Measurements from ENCODE around the gene MRLN. TPM values are rescaled to one million over a fixed set of nuclear protein-coding genes. Genes with fewer than 3 reads are reported as not detected.
A peak's percentile ranks its signal among the peaks of the same experiment; 100 is the strongest.
"Not testable (repeated sequence)": the region's sequence is repeated elsewhere in the genome, so short reads cannot be mapped to it uniquely, and the experiment has no call there.

MRLN gene
- total RNA-seq, 1 donor from 2014 or later, result not detected

DNA sequence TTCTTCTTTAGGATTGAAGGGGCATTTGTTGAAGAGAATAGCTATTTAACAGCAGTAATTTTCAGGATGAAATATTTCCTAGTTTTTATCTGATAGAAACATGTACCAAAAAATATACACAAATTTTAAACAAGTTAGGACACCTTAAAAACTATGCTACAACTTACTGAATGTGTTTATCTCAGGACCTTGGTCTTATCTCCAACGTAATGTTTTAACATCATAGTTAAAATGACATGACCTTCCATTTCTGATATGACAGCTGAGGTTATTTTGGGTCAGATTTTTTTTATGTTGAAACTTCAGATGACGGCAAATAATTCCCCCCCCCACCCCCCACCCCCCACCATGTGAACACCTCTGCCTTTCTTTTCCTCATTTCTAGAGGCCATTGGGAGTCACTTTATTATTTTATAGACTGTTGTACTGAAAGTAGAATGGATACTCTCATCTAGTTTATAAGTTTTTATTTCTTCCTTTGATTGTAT, 8.0 kb downstream of the MRLN start:
- no peak for DNase-seq (ENCODE audit: low read depth)

DNA sequence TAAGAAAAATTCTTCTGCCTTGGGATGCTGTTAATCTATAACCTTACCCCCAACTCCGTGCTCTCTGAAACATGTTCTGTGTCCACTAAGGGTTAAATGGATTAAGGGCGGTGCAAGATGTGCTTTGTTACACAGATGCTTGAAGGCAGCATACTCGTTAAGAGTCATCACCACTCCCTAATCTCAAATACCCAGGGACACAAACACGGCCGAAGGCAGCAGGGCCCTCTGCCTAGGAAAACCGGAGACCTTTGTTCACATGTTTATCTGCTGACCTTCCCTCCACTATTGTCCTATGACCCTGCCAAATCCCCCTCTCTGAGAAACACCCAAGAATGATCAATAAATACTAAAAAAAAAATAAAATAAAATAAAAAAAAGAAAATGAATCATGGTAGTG, 8.5 kb downstream of the MRLN start:
- DNase-seq (ENCODE audit: low read depth), result not testable (repeated sequence)

DNA sequence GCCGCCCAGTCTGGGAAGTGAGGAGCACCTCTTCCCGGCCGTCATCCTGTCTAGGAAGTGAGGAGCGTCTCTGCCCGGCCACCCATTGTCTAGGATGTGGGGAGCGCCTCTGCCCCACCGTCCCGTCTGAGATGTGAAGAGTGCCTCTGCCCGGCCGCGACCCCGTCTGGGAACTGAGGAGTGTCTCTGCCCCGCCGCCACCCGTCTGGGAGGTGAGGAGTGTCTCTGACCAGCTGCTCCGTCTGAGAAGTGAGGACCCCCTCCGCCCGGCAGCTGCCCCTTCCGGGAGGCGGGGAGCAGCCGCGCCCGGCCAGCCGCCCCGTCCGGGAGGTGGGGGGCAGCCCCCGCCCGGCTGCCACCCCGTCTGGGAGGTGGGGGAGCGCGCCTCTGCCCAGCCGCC, 9.1 kb downstream of the MRLN start:
- not testable (repeated sequence) for DNase-seq (ENCODE audit: low read depth)

DNA sequence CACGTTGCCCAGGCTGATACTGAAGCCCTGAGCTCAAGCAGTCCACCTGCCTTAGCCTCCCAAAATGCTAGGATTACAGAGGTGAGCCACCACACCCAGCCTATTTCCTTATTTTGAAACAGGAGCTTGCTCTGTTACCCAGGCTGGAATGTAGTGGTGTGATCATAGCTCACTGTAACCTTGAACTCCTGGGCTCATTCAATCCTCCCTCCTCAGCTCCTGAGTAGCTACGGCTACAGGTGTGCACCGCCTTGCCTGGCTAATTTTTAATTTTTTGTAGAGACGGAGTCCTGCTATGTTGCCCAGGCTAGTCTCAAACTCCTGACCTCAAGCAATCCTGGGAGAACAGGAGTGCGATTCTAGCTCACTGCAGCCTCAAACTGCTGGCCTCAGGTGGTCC, 11.7 kb downstream of the MRLN start:
- no peak for DNase-seq (ENCODE audit: low read depth)

DNA sequence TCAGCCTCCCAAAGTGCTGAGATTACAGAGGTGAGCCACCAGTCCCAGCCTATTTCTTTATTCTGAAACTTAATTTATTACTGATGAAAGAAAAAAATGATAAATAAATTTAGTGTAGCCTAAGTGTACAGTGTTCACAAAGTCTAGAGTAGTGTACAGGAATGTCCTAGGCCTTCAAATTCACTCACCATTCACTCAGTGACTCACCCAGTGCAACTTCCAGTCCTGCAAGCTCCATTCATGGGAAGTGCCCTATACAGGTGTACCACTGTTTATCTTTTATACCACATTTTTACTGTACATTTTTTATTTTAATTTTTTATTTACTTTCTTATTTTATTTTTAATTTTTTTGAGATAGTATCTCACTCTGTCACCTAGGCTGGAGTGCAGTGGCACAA, 12.2 kb downstream of the MRLN start:
- peak; percentile 6 for DNase-seq (ENCODE audit: low read depth)

DNA sequence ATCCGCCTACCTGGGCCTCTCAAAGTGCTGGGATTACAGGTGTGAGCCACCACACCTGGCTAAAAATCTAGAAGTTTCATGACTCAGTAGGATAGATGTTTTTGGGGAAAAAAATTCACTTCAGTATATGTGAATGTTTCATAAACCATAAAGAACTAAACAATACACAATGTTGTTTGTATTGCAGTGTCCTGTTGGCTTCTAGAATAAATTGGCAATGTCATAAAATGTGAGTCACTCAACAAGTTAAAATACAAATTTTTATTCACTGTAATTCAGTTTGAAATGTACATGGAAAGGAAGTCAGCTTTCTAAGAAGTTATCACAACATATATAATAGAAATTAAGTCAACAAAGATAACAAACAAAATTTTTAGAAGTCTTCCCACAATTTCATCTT, 16.5 kb downstream of the MRLN start:
- DNase-seq (ENCODE audit: low read depth), result no peak

DNA sequence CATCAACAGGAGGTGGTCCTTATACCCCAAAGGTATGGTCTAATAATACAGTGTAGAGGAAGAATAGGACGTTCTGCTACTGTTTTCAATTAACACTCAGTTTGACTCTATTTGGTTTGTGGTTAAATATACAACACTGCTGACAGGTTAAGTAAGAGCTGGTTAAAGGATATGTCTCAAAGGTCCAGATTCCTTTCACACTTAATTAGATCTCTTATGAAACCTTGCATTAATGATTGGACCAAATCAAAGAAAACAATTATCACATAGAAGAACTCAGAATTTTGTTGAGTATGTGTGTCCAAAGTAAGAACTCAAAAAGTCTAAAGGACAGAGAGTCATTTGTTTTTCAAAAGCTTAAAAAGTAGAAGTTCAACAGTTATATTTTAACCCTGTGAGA, 18.0 kb downstream of the MRLN start:
- DNase-seq (ENCODE audit: low read depth), result peak; percentile 81

DNA sequence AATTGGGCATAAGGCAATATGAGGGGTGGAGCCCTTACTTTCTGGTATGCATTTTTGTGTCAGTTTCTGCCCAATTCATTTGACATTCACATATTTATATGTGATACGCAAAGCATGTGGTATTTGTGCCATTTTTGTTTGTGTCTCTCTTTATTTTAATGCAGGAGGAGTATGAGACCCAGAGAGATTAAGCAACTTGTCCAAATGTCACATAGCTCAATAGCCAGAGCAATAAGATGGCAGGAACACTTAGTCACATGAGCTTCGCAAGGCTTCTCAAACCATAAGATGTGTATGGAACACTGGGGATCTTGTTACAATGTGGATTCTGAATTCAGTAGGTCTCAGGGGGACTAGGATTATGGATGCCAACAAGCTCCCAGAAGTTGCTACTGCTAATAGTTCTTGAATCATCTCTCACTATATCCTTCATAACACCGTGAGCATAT, 19.2 kb downstream of the MRLN start:
- no peak for DNase-seq (ENCODE audit: low read depth)

DNA sequence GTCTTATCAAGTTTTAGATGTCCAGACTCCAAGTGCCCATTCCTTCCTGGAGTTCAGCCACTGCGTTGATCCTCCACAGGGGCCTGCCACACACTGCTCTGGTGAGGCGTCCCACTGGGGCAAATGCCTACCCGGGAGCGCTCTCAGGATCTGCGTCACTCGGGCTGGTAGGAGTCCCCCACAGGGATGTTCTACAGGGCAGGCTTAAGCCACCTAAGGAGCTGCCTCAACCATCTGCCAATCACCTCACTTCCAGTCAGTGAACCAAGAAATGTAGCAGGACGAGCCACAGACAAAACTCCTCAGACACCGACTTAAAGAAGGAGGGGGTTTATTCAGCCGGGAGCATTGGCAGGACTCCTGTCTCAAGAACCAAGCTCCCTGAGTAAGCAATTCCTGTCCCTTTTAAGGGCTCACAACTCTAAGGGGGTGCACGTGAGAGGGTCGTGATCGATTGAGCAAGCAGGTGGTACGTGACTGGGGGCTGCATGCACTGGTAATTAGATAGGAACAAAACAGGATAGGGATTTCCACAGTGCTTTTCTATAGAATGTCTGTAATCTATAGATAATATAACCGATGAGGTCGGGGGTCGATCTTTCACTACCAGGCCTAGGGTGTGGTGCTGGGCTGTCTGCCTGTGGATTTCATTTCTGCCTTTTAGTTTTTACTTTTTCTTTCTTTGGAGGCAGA, 19.8 kb downstream of the MRLN start:
- DNase-seq (ENCODE audit: low read depth), result not testable (repeated sequence)

DNA sequence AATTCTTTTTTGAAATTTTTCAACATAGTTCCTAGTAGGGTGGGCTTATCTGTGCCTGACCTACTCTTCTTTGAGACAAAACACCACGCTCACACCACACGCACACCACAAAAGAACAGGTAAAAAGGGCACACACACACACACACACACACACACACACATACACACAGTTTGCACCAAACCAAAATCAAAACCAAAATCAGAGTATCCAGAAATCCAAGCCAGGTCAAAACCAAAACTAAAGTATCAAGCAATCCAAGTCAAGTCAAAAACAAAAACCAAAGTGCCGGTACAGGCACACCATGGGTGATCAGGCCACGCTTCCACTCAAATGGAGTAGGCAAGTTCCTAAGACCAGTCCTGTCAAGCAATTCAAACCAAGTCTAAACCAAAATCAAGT, 20.4 kb downstream of the MRLN start:
- not testable (repeated sequence) for DNase-seq (ENCODE audit: low read depth)

DNA sequence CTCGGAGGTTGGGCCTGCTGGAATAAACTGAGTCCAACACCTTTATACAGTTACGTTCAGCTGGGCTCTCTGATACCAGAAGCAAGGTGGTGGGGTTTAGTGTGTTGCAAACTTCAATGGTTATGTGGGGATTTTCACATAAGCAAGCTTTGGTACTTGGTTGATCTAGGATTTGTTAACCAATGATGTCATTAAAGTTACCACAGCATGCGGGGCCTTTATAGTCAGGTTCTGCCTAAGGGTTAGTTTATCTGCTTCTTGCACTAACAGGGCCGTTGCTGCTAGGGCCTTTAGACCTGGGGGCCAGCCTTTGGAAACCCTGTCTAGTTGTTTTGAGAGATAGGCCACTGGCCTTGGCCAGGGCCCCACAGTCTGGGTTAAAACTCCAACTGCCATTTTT, 24.1 kb downstream of the MRLN start:
- DNase-seq (ENCODE audit: low read depth), result not testable (repeated sequence)

DNA sequence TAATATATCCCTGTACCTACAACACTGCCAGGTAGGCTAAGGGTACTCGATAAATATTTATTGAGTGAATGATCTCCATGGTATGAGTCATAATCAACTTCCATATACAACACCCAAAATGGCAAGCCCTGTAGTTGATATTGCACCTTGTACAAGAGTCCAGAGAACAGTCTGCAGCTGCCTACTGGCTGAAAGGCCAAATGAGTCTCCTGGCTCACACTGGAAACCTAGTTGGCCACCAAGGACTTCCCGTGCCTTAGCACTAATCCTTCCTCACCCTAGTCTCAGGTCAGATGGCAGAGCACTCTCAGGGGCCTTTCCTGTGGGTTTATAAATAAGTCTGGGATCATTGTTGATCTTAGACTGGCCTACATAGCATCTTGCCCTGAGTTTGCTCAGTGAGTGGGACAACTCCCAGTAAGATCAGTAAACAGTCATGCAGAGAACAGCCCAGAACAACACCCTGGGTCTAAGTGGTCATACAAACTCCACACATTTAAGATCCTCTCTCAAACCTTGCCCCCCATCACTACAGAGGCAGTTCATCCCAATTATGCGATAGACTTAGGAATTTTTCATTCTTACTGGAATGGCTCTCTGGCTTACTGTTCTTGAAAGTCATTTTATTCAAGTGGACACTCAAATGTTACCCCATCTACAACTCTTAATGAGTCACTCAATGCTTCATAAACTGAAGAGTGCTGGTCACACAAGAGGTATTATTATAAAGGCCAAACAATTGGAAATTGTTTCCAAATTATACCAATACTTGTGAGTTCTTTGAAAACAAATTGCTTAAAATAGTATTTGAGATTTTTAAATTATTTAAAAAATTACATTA, 28.9 kb downstream of the MRLN start:
- DNase-seq (ENCODE audit: low read depth), result peak; percentile 18

DNA sequence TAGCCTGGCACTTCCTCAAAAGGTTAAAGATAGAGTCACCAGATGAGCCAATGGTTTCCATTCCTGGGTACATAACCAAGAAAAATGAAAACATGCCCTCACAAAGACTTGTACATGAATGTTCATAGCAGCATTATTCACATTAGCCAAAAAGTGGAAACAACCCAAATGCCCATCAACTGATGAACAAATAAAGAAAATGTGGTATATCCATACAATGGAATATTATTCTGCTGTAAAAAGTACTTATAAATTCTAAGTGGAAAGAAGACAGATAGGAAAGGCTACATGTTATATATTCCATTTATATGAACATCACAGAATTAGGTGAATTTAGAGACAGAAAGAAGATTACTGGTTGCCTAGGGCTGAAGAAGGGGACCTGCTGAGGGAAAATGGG, 32.9 kb downstream of the MRLN start:
- no peak for DNase-seq (ENCODE audit: low read depth)

DNA sequence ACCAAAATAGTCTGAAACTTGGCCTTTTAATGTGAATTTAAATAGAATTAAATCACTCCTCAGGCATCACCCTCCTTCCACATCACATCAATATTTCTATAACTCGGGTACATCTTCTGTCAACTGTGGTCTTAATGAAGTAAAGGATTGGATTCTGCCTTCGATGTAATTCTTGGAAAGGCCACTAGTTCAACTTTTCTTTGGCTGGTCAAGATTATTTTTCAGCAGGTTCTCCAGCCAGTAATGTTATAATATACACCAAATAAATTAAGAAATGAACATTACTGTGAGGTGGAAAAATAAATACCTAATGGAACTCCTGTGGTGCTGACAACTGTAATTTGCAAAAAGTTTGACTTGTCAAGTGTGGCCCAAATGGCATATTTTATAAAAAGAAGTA, 33.9 kb downstream of the MRLN start:
- no peak for DNase-seq (ENCODE audit: low read depth)

DNA sequence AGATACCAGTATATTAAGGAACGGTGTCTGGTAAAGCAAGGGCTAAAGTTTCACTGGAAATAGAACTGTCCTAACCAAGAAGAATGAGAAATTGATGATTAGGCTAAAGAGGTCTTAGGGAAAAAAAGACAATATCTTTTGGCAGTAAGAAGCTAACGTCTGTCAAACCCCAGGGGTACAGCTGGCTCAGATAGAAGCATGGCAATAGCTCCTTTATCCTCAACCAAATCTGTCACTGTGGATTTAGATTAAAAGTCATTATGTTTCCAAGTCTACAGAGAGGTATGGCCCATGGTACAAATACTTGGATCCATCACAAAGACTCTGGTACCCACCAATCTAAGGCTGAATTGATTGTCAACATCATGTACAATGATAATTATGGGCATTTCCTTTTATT, 35.0 kb downstream of the MRLN start:
- no peak for DNase-seq (ENCODE audit: low read depth)

DNA sequence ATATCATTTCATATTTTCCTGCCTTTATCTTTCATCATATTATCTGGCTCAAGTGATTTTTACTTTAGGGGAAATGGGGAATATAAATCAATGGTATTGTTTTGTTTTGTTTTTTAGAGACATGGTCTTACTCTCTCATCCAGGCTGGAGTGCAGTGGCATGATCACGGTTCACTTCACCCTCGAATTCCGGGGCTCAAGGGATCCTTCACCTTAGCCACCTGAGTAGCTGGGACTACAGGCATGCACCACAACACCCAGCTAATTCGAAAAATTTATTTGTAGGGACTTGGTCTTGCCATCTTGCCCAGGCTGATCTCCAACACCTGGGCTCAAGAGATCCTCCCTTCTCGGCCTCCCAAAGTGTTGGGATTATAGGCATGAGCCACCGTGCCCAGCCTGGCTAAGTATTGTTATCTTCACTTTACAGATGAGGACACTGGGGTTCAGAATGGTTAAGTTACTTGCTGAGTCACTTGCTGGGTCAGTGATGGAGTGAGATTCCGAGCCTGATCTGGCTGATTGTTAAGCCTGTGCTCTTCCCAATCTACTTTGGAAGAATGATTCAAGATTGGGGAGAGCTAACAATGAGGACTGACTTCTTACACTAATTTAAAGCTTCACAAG, 39.9 kb downstream of the MRLN start:
- no peak for DNase-seq (ENCODE audit: low read depth)

DNA sequence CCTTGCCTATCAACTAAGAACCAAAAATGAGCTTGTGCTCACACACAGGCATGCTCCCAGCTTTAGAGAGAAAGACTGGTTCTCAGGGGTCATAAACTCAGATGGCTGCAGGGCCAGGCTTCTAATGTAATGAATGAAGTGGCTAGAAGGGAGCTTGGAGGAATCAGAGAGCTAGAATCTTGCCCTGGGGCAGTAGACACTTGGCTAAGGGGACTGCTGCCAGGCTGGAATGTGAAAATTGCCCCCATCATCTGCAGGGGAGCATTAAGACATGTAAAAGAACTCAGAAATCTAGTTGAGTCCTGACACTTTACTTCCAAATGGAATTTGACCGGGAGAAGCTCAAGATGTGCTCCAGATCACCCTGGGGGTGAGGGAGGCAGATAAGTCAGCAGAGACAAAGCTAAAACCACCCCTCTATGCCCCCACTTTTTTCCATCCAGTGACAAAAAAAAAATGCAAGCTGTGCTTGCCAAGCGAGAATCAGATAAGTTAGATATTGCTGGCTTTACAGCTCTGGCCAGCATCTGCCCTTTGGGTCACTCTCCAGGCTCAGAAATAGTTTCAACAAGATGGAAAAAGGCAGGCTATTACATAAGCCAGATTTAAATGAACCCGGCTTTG, 41.3 kb downstream of the MRLN start:
- no peak for DNase-seq (ENCODE audit: low read depth)

DNA sequence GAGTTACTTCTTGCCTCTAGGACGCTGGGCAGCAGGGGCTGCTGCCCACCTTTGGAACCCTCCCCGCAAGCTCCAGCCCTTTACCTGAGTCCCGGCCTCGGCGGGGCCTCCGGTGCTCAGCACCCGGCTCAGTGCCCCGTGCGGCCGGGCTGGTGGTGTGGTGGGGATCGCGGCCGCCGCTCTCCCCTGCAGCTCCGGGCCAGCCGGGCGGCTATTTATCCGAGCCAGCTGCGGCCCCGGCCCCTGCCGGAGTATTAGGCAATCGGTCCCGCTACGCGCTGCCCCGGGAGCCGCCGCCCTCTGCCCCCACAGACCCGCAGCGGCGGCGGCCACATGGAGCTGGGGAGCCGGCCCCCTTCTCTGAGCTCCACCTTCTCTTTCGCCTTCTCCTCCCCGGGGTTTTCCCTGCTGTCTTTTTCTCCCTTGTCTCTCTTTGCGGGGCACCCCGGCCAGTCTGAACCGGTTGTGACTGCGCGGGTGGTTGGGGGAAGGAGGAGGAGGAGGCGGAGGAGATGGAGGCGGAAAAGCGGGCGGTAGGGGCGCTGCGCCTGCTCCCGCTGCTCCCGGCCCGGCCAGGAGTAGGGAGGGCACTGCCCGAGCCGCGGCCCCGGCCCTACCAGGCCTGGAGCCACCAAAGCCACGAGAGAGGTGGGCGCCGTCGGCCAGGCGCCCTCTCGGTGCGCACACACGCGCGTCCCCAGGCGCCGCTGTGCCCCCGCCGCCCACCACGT, 43.7 kb downstream of the MRLN start, which contains the start of gene SLC16A9:
Gene SLC16A9, minus strand, starts transcription at position 456 of the 731 bp plus-strand sequence. CDS start 25,559 bp downstream, outside the sequence.
- DNase-seq (ENCODE audit: low read depth), result peak; percentile 28

DNA sequence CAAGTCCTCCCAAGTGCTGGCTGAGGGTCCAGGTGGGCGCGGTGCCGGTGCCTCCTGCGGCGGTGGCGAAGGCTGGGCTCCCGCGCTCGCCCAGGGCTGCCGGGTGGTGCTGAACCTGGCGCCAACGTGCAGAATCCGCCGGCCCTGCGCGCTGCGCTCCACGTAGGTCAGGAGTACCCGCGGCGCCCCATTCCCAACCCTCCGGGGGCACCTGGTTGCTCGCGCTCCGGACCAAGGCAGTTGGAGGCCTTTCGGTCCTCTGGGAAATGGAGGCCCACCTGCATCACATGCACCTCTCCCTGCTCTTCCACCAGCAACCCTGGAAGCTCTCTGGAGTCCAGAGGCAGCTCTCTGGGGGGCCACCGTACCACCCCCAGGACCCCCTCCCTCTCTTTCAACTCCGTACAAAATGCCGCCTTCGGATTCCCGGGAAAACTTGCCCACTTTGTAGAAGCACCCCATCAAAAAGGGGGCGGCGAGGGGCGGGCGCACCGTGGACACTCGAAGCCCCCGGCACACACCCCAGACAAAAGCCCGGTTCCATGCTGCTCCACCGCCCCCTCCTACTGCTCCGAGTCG, 44.4 kb downstream of the MRLN start:
- no peak for DNase-seq (ENCODE audit: low read depth)

DNA sequence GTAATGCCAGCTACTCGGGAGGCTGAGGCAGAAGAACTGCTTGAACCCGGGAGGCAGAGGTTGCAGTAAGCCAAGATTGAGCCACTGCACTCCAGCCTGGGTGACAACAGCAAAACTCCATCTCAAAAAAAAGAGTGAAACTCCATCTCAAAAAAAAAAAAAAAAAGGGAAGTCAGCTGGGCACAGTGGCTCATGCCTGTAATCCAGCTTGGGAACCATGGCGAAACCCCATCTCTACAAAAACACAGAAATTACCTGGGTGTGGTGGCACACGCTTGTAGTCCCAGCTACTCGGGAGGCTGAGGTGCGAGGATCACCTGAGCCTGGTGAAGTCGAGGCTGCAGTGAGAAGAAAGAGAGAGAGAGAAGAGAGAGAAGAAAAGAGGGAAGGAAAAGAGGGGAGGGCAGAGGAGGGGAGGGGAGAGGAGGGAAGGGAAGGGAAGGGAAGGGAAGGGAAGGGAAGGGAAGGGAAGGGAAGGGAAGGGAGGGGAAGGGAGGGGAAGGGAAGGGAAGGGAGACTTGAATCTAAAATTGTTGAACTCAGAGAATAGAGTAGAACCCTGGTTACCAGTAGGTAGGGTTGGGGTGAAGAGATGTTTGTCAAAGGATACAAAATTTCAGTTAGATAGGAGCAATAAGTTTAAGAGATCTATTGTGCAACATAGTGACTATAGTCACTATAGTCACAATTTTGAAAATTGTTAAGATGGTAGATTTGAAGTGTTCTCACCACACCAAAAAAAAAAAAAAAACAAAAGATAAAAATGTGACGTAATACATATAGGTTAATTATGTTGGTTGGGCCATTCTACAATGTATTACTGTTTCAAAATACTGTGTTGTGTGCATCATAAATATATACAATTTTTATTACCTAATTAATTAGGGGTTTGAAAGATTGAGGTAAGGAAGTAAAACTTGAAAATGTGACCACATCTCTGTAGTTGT, 46.1 kb downstream of the MRLN start:
- no peak for DNase-seq (ENCODE audit: low read depth)
